Activated effector memory CD4-positive, alpha-beta T cell treated with Interleukin-2 at 50 U/mL for 16 hours (primary cell): ENCODE measurements around the gene PNPLA7.

Experiments used
- DNase-seq: peaks from one replicate; pipeline ENCODE4 v3.0.0-alpha.2; 2020

Gene PNPLA7

DNA sequence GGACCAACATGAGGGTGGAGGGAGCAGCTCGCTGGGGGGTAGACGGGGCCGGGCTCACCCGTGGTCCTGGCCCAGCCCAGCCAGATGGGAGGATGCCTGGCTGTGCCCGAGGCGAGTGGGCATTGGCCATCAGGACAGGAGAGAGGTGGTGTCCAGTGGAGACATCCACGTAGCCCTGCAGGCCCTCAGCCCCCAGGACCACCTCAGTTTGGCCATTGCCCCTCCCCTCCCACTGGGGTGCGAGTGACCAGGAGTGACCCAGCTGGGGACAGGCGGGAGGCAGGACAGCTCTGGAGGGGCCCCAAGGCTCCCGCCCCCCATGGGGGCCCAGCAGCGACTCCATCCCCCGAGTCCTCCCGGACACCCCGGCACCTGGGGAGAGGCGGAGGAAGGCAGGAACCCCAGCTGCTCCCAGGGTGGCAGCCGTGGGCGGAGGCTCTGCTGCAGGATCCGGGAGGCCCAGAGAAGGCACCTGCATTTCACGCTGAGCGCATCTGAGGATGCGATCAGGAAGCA is 118.7 kb downstream of the PNPLA7 start:
- no peak for DNase-seq

DNA sequence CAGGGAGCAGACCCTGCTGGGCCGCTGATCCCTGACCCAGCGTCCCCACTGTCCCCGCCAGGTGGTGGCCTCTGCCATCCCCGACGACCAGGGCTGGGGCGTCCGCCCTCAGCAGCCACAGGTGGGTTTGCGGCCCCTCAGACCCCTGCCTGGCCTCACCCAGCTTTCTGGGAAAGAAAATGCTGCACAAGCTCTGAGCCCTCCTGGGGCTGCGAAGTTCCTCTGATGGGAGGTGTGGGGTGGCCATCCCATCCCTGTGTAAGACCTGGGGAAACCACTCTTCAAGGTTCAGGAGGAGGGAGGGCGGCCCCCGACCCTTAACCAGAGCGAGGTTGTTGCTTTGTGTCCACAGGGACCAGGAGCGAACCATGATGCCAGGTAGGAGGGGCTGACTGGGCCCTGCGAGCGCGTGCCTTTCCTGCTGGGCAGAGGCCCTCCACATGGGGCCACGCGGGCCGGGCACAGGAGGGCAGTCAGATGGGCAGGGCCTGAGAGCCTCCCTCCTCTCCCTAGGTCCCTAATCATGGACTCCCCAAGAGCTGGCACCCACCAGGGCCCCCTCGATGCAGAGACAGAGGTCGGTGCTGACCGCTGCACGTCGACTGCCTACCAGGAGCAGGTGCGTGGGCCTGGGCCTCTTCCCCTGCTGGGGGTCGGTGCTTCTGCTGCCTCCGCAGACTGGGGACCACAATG is 119.3 kb downstream of the PNPLA7 start:
- DNase-seq = no peak

DNA sequence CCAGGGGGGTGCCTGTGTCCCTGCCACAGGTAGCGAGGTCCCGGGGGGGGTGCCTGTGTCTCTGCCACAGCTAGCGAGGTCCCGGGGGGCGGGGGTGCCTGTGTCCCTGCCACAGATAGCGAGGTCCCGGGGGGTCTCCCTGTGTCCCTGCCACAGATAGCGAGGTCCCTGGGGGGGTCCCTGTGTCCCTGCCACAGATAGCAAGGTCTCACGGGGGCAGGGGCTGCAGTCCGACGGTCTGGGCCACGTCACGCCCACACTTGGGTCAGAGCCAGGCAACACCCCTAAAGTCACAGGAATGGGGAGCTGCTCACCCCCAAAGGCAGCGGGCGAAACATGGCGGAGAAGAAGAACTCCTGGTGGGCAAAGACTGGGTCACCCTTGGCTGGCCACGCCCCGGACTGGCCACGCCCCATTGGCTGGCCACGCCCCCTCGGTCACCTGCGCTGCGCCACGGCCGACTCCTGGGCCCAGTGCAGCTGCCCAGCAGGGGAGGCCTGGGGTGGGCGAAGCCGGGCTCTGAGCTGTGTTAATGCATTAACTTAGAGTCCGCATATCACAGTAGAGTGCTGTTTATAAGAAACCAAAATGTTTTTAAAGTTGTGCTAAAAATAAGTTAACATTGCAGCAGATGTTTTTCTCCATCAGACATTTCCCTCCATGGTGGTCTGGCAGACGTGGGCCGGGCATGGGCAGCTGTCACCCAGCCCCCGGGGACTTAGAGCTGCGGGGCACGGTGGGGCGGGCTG is 120.1 kb downstream of the PNPLA7 start:
- DNase-seq = no peak

DNA sequence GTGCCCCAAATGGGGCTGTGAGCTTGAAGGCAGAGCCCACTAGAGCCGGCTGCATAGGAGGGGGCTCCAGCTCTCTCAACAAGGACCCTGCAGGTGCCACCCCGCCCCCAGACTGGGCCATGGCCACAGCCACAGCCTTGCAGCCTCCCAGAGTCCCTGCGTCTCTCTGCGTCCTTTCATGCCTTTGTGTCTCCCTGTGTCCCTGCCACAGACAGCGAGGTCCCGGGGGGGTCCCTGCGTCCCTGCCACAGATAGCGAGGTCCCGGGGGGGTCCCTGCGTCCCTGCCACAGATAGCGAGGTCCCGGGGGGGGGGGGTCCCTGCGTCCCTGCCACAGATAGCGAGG is 120.7 kb downstream of the PNPLA7 start:
- no peak for DNase-seq

DNA sequence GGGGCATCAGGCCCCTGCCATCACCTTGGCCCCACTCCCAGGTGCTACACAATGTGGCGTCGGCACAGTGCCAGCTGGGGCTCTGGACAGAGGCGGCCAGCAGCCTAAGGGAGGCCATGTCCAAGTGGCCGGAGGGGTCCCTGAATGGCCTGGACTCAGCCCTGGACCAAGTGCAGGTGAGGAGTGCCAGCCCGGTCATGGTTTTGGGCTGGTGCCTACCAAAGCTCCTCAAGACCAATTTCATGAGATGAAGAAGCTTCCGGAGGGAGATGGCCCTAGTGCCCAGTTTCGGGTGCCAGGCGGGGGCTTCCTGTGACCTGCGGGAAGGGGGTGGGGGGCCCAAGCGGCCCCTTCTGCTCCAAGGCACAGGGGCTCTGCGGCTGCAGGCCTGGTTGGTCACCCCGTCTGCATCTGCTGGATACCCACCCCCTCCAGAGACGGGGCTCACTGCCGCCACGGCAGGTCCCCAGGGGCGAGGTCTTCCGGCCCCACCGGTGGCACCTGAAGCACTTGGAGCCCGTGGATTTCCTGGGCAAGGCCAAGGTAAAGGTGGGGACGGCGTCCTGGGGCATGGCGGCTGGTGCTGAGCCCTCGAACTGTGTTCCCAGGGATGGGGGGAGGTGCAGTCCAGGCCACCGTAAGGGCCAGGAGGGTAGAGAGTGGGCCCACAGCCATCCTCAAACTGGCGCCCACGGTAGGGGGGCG is 121.2 kb downstream of the PNPLA7 start:
- DNase-seq = no peak

DNA sequence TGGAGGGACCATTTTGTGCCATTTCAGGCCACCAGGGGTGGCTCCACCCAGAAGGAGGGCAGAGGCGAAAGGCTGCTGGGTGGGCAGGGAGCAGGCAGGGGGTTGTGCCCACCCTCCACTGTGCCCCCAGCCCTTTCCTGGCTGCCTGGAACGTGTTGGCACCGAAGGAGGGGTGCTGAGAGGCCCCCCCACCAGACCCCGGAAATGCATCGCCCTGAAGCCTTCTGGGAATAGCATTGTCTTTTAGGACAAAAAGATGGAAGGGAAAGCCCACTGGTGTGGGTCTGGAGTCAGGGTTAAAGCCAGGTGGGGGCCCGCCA is 121.9 kb downstream of the PNPLA7 start:
- DNase-seq = no peak

DNA sequence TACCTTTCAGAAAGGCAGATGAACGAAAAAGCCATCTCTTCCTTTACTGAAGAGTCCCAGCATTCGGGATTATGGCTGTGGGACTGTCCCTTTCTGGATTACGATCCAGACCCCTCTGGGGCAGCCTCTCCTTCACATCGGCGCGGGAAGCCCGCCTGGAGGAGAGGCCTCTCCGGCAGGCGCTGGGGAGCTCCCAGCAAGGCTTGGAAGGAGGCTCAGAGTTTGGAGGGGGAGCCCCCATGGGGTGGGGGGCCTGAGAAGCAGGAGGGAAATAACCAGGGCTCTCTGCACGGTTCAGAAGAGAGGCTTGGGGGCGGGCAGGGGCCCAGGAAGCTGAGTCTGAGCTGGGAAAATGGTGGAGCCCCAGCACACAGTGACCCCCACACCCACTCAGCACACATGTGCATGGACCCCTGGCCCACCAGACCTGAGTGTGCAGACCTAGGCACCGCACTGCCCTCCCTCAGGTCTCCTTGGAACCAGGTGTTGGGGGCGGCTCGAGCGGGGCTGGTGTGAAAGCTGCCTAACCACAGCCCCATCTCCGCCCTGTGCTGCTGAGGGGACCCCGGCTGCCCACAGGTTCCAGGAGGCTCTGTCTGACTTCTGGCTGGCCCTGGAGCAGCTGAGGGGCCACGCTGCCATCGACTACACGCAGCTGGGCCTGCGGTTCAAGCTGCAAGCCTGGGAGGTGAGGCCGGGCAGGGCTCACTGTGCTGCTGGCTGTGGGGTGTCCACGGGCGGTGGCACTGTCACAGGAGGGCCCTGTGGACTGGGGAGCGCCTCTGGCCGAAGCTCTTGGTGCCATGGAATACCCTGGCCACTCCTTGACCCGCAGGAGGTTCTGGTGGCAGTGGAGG is 122.5 kb downstream of the PNPLA7 start:
- no peak for DNase-seq

DNA sequence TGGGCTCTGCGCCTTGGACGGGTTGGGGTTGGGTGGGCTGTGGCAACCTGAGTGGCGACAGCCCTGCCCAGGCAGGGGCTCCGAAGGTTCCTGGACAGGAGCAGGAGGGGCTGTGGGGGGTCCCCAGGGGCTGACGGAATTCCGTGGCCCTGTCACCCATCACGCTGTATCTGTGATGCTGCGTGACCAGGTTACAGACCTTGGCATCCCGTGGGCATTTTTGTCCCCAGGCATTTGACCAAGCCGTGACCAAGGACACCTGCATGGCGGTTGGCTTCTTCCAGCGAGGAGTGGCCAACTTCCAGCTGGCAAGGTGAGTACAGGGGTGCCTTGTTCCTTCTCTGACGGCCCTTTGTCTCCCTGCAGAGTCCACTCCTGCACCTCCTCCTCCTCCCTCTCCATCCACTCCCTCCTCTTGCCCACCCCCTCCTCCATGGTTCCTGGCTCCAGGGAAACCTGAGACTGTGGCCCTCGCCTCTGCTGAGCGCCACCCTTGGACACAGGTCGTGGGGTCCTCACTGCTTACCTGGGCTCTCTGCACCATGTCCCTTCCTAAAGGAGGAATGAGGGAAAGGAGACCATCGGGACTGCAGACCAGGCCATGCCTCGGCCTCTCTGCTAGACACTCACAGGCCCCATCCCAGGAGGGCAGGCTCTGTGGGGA is 124.1 kb downstream of the PNPLA7 start:
- no peak for DNase-seq

DNA sequence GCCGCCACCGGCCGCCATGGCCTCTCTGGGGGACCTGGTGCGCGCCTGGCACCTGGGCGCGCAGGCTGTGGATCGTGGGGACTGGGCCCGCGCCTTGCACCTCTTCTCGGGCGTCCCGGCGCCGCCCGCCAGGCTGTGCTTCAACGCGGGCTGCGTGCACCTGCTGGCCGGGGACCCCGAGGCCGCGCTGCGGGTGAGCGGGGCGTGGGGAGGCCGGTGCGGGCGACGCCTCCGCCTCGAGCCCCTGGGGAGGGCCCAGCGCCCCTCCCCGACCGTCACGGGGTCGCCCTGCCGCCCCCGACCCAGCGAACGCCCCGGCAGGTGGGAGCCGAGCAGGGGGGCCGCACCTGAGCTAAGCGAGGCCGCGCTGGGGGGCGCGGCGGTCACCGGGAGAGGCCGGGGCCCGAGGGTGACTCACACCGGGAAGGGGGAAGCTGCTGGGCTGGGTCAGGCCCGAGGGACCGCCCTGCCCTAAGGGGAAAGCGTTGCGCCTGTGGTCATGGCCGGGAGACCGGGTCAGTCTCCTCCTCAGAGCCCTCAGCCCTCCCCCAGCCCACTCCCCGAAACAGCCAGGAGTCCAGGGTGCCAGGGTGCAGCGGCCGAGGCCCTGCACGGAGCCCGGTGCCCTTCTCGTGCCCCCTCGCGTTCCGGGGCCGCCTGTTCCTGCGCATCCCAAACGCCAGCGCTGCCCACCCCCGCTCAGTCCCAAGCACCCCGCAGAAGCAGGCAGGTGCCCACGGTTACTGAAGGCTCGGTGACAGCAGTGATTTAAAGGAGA is 126.5 kb downstream of the PNPLA7 start:
- DNase-seq = no peak

DNA sequence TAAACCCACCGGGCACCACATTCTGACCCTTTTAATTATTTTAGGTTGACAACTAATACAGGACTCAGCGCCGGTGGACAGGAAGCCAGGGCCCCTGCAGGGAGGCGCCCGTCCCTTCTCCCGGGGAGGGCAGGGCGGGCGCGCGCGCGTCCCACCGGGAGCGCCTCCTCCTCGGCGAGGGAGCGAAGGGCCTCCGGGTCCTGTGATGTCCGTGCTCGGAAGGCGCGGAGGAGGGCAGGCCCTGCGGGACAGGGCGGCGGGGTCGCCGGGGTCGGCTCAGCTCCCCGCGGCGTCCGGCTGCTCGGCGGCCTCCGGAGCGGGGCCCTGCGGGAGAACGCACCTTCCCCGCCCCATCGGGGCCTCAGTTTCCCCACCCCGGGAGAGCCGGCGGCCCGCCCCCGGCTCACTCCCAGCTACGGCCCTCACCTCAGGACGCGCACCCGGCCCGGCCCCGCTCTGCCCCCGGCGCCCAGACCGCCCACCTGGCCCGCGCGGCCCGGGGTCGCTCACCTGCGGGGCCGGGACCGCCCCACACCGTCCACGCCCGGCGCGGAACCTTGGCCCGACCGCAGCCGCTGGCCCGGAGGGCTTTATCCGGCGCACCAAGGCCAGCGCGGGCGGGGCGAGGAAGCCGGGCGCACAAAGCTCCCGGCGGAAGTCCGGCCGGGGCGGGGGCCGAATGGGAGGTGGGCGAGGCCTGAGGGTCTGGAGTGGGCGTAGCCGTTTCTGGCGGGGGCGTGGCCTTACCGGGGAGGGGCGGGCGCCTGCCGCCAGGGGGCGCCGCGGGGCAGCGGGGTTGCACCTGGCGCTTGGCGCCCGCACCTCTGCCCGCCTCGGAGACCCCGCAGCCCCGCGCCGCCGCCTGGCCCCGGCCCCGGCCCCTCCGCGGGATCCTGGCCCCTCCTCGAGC is 127.3 kb downstream of the PNPLA7 start, which contains the start of the genes EXD3 and NOXA1:
EXD3 (minus strand) TSS at position 559 of the 910 bp plus-strand sequence. CDS start 27,805 bp downstream, outside the sequence.
NOXA1 (plus strand) TSS at position 790 of the 910 bp plus-strand sequence. CDS start 137 bp downstream, outside the sequence.
- DNase-seq = peak; percentile 91

DNA sequence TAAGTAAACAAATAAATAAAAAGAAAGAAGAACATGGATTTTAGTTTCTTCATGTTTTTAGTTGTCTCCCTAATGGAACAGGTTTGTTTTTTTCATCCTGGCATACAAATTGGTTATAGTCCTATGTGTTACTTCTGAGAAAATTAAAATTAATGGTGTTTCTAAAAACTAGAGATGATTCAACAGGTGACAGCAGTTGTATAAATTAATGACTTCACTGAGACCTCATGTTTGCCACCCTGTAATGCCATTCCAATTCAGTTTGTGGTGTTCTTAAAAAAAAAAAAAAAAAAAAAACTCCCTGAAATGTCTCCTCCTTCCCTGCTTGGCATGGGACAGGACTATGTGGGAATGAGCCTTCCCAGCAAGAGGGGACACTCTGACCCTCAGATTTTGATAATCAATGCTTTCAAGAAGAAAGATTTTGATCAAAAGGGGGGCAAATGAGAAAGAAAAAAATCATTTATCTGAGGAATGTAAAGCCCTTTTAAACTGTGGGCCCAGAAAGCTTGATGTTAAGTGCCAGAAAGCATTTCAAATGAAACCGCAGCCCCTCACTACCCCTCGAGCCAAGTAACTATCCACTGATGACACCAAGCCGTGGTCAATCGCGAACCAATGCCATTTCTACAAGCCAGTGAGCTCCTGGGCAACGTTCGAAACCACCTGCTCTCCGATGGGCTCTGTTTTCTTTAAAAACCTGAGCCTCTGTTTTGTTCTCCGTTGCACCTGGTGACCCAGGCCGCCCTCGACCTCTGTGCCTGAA is 128.2 kb downstream of the PNPLA7 start:
- DNase-seq = no peak

DNA sequence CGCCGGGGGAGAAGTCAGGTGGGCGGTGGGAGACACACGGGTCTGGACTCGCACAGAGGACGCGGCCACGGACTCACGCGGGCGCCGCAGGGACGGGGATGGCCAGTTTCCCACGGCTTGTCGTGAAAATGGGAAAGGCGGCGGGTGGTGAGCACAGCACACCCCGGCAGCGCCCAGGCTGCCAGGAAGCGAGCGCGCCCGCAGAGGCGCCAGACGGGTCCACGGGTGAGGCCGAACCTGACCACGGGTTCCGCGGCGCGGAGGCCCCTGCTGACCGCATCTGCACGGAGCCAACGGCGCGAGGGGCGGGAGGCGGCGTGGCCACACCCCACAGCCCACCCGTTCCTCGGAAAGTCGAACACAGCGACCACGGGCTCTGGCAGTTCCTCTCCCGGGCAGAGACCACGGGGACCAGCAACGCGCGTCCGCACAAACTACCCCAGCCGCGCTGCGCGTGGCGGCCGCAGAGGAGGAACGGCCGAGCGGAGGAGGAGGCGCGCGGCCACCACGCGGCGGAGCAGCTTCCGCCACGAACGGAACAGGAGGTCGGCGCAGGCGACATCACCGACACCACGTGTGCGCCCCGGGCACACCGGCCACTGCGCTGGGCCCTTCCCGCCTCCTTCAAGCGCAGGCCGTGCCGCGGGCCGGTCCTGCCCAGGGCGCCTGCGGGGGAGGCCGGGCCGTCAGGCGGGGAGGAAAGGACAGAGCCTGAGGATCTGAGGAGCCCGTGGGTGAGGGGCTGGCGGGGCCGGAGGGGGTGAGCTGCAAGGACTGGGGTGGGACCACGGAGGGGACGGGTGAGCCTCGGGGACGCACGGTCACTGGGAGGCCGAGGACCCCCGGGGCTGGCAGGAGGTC is 132.8 kb downstream of the PNPLA7 start:
- no peak for DNase-seq

DNA sequence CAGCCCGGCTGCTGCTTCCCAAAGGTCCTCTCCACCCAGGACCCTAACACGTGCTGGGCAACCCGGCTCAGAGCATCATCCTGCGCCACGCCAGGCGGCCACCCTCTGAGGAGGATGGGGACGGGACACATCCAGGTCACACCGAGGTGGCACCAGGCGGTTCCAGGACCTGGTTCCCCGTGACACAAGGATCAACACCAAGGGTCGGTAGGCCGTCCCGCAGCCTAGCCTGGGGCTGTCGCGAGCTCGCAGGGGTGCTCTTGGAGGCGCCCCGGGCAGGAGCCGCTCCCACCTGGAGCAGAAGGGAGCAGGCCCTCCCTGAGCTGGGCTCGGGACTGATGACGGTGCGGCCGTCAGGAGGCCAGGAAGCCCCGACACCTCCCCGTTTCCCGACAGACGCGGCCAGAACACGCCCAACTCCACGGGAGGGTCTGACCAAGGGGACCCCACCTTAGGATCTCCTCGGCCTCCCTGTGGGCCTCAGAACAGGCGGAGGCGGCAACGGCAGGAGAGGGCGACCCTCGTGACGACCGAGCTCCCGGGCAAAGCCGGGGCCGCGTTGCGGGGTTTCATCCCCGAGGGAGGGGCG is 133.5 kb downstream of the PNPLA7 start:
- DNase-seq = no peak

DNA sequence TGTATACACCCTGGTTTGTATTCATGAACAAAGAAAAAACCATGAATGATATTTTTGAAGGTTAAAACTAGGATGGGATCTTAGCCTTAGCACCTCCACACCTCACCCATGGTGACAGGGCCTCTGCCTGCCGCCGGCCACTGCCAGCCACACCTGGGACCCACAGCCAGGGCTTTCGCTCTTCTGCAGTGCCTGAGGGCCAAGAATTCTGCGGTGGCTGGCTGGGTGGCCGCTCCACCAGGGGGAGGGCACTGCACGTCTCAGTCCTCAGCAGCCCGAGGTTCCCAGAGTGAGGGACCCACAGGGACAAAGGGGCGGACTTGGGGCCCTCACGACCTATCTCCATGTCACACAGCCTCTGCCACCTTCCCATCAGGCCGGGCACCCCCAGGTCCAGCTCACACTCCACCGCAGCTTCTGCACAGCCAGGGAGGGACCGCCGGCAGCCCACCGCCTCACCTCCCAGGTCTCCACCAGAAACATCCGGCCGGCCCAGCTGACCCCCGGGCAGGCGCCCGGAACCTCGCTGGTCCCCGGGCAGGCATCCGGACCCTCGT is 134.1 kb downstream of the PNPLA7 start:
- DNase-seq = no peak

DNA sequence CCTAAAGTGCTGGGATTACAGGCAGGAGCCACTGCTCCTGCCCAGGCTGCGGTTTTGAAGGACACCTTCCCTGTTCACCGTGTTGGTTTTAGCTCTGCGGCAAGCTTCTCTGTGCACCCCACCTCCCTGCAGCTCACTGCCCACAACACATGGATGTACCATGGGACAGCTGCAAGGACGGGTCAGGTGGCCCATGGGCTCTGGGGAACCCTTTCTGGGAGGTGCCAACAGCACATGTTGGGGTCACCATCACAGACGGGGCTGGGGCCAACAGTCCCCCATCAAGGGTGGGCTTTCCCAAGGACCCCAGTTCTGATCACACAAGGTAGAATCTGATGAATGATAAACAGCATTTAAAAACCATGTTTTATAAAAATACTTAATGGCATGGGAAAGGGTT is 134.8 kb downstream of the PNPLA7 start:
- no peak for DNase-seq

DNA sequence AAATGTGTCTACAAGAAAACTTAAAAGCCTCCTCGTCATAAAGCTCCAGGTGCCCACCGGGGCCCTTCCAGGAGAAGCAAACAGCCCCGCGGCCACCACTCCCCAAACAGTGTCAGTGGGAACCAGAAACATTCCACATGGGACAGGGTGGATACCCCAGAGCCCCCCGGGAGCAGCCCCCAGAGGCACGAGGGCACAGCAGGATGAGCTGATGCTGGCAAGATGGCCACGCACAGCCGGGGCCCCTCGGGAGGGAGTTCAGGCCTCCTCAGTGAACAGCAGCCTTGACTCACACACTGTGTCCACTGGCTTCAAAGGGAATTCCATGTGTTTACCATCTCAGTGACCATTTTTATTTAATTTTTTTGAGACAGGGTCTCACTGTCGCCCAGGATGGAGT is 137.8 kb downstream of the PNPLA7 start:
- no peak for DNase-seq

DNA sequence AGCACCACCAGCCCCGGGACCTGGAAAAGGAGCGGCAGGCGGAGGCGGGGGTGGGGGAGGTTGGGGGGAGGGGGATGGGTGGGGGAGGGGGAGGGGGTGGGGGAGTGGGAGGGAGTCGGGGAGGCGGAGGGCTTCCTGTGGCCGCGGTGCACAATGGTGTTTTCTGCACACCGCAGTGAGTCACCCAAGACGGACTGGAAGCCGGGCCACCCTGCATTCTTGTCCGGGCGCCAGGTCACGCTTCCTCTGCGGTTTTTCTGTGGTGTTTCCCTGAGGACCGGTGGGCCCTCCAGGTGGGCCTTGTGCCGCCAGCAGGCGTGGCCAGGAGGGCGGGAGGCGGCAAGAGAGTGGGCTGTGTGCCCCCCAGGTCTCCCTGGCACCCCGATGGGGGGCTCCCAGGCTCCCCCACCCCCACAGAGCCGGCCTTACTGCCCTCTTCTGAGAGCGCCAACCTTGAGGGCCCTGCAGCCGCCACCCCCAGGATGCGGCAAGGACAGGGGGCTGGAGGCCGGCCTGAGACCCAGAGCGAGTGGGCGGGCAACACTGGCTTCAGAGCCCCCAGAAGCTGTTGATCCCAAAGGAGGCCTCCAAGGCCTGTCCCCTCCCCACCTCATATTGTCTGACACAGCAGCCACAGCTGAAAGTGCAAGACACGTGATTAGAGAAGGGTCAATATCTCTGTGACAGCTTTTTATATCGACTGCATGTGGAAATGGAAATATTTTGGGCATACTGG is 138.4 kb downstream of the PNPLA7 start:
- peak; percentile 18 for DNase-seq
